Thyroid gland (tissue), 4 donors: Measurements from ENCODE around the gene LRRC27. TPM values are rescaled to one million over a fixed set of nuclear protein-coding genes. Genes with fewer than 3 reads are reported as not detected.
"Not testable (repeated sequence)": the region's sequence is repeated elsewhere in the genome, so short reads cannot be mapped to it uniquely, and the experiment has no call there.

Experiments
- DNase-seq, 2 donors: peaks; one replicate each; pipeline ENCODE4 v3.0.0-alpha.2; 2019
- H3K27ac ChIP-seq, 3 donors: fragments of 200-600 bp; sonication (generic); 1 replicate in 2 of 3; 2 replicates in 1 of 3; pipeline ENCODE4 v1.5.1; 2016 to 2019; ENCODE audit warnings: mild to moderate bottlenecking in 1 of 3, moderate library complexity in 1 of 3
- H3K27me3 ChIP-seq: fragments of 200-600 bp; sonication (generic); one replicate; pipeline ENCODE4 v1.5.1; 2019
- H3K36me3 ChIP-seq, 2 donors: fragments of 200-600 bp; sonication (generic); one replicate each; pipeline ENCODE4 v1.5.1; 2016 to 2019
- H3K4me1 ChIP-seq, 2 donors: fragments of 200-600 bp; sonication (generic); one replicate each; pipeline ENCODE4 v1.5.1; 2017 to 2019
- H3K4me3 ChIP-seq, 3 donors: fragments of 200-600 bp; sonication (generic); replicated peaks in 1 of 3; 1 replicate in 2 of 3; 2 replicates in 1 of 3; pipeline ENCODE4 v1.5.1; 2016; ENCODE audit warnings: mild to moderate bottlenecking in 1 of 3
- H3K9me3 ChIP-seq: fragments of 200-600 bp; sonication (generic); one replicate; pipeline ENCODE4 v1.5.1; 2017
- CTCF ChIP-seq, 6 experiments: fragments of 200-600 bp in 3 of 6; fragments of 450-650 bp in 3 of 6; sonication (generic) in 3 of 6; IDR thresholded peaks; one replicate each; pipeline ENCODE4 v1.5.1; 2016 to 2019; ENCODE audit warnings: antibody characterized with exemption in 6 of 6, mild to moderate bottlenecking in 2 of 6, inconsistent platforms in 1 of 6, moderate library complexity in 1 of 6
- POLR2A ChIP-seq, 2 donors: fragments of 450-650 bp; IDR thresholded peaks; one replicate each; pipeline ENCODE4 v1.6.1; 2017; ENCODE audit warnings: antibody characterized with exemption in 2 of 2, mild to moderate bottlenecking in 2 of 2, moderate library complexity in 1 of 2
- WGBS, 2 donors: methylation state at CpG; one replicate each; pipeline ENCODE4 v1.1.5; 2017; 5-methylcytosine and 5-hydroxymethylcytosine counted together
- intact Hi-C: fragments of 100-400 bp; cut with DNase I; formaldehyde crosslinking; loops from one replicate; pipeline ENCODE4 v1.15.1; 2023
- total RNA-seq, 4 donors: library from RNA; depleted of rRNA; stranded (reverse); fragments of >200 nt; gene quantifications; one replicate each; pipeline ENCODE4 v1.2.3, GENCODE V29; 2016

The LRRC27 gene
- total RNA-seq, 4 donors from 2014 or later, result 14.0 to 24.4 (median 19.4) TPM

- 88% methylated on average over 26 of the region's 26 CpGs for WGBS, 2 donors
- TF ChIP-seq CTCF (IDR thresholded peaks at IDR 0.05) (no peak), POLR2A (IDR thresholded peaks at IDR 0.05) (no peak)
- intact Hi-C loops, result no loop called here
- H3K36me3 ChIP-seq, result no peaks in the 10 kb centered on the region
- peak in 1 of 2 donors; percentile 31 for DNase-seq
- no peaks in the 10 kb centered on the region for H3K4me1 ChIP-seq
- H3K27ac ChIP-seq, result no peak overlapping the region
- H3K4me3 ChIP-seq, result no peak overlapping the region
- H3K9me3 ChIP-seq, result no peaks in the 10 kb centered on the region
- H3K27me3 ChIP-seq, result no peaks in the 10 kb centered on the region
Measured at GRCh38 chr10:132375116-132375794, 43.3 kb downstream of the LRRC27 start.

- H3K4me1 ChIP-seq, result no peaks in the 10 kb centered on the region
- TF ChIP-seq CTCF (IDR thresholded peaks at IDR 0.05) (no peak), POLR2A (IDR thresholded peaks at IDR 0.05) (no peak)
- no peak overlapping the region for H3K4me3 ChIP-seq
- H3K9me3 ChIP-seq, result no peaks in the 10 kb centered on the region
- no peak for DNase-seq
- no peaks in the 10 kb centered on the region for H3K27me3 ChIP-seq
- no peak overlapping the region for H3K27ac ChIP-seq
- intact Hi-C loops, result no loop called here
- H3K36me3 ChIP-seq, result no peaks in the 10 kb centered on the region
- 76 to 86% methylated on average over 4 of the region's 4 CpGs for WGBS, 2 donors
Measured at GRCh38 chr10:132375795-132376297, 43.9 kb downstream of the LRRC27 start.

- TF ChIP-seq CTCF (IDR thresholded peaks at IDR 0.05) (no peak), POLR2A (IDR thresholded peaks at IDR 0.05) (no peak)
Measured at GRCh38 chr10:132376394-132376851, 44.4 kb downstream of the LRRC27 start.

GRCh38 chr10:132377326-132377725 lies 45.3 kb downstream of the LRRC27 start:
- Histone ChIP-seq H3K27ac (no peak overlapping the region), H3K9me3 (no peaks in the 10 kb centered on the region), H3K4me3 (no peak overlapping the region), H3K27me3 (no peaks in the 10 kb centered on the region), H3K4me1 (no peaks in the 10 kb centered on the region), H3K36me3 (no peaks in the 10 kb centered on the region)
- intact Hi-C loops, result no loop called here
- TF ChIP-seq CTCF (IDR thresholded peaks at IDR 0.05) (no peak), POLR2A (IDR thresholded peaks at IDR 0.05) (no peak)
- DNase-seq, result no peak
- 95 to 97% methylated on average over 7 of the region's 7 CpGs for WGBS, 2 donors

More at GRCh38 chr10:132376394-132376851, 44.4 kb downstream of the LRRC27 start:
- no peaks in the 10 kb centered on the region for H3K9me3 ChIP-seq
- H3K27ac ChIP-seq, result no peak overlapping the region
- 86 to 91% methylated on average over 15 of the region's 15 CpGs for WGBS, 2 donors
- no peak overlapping the region for H3K4me3 ChIP-seq
- H3K36me3 ChIP-seq, result no peaks in the 10 kb centered on the region
- no peak for DNase-seq
- intact Hi-C loops, result no loop called here
- H3K27me3 ChIP-seq, result no peaks in the 10 kb centered on the region
- H3K4me1 ChIP-seq, result no peaks in the 10 kb centered on the region

GRCh38 chr10:132379026-132379425 lies 47.0 kb downstream of the LRRC27 start:
- intact Hi-C loops, DNase-seq, H3K27ac ChIP-seq, H3K4me3 ChIP-seq, H3K36me3 ChIP-seq, H3K27me3 ChIP-seq, H3K9me3 ChIP-seq, H3K4me1 ChIP-seq: not testable (repeated sequence)
- 80 to 84% methylated on average over 15 to 16 of the region's 16 CpGs for WGBS, 2 donors

GRCh38 chr10:132380986-132381385 lies 49.0 kb downstream of the LRRC27 start:
- H3K4me1 ChIP-seq, intact Hi-C loops, H3K4me3 ChIP-seq, H3K27me3 ChIP-seq, DNase-seq, H3K36me3 ChIP-seq, H3K9me3 ChIP-seq, H3K27ac ChIP-seq: not testable (repeated sequence)
- 90 to 94% methylated on average over 4 of the region's 4 CpGs for WGBS, 2 donors
